ENCODE data around the gene RALGAPA1. TPM values are rescaled to one million over a fixed set of nuclear protein-coding genes. Genes with fewer than 3 reads are reported as not detected.

RALGAPA1 gene
- 20.6 and 40.0 TPM in 2 replicates for total RNA-seq

DNA sequence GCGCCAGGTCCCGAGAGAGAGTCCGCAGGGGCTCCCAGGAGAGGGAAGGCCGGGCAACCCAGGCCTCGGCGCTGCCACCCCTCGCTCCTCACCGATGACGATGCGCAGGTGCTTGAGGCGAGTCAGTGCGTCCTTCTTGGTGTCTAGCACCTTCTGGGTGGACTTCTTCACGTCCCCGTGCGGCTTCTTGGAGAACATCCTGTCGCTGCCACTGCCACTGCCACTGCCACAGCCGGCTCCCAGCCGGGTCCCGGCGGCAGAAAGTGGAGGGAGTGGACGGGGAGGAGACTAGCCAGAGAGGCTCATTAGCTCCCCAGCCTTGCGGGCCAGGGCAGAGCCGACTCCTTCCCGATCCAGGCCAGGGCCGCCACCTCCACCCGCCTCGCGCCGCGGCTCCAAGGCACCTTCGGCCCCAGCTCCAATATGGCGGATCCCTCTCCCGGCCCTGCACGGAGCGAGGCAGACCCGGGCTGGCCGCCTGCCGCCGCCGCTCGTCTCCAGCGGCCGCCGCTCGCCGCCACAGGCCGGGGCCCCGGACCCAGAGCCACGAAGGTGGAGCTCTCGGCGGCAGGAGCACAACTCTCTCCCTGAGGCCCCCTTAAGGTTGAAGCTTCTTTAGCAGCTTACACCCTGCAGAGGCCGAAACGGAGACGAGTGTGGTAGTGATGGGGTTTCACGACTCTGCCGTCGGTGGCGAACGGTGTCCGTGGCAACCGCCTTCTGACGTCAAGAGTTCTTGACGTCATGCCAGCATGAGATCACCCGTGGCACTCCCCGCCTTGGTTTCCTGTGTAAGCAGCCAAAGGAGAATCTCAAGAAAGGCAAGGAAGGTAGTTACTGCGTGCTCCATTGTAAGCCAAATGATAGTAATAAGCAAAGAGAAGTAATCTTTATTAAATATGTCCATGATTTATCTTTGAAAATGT lies at the start of gene RALGAPA1:
Gene RALGAPA1, minus strand, starts transcription at position 658 of the 926 bp plus-strand sequence. Its CDS starts 460 bp downstream, at position 198.

DNA sequence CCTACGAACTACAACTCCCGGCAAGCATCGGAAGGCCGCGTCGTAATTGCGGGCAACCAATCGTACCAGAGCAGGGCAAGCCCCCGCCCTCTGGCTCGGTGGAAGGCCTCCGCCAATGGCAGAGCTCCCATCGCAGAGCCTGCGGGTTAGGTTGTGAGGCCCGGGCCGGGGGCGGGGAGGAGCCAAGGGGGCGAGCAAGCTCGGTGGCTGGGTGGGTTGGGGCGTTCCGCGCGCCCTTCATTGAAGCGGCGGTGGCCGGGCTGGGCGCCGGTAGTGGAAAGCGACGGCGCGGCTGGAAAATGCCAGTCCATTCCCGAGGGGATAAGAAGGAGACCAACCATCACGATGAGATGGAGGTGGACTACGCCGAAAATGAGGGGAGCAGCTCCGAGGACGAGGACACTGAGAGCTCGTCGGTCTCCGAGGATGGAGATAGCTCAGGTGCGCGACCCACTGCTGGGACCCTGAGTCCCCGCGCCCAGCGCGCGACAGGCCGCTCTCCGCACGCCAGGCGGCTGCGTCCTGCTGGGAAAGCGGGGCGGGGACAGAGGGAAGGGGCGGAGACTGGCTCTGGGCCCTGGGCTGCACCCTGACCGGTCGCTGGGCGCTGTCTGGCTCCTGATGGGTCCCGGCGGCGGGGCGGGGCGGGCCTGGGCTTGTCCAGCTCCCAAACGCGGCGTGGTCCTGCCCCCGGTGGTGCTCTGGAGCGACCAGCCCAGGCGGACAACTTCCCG lies 17.3 kb upstream of the RALGAPA1 start, which contains the start of gene BRMS1L:
Gene BRMS1L, plus strand, starts transcription at position 121 of the 734 bp plus-strand sequence. Its CDS starts 179 bp downstream, at position 300.

DNA sequence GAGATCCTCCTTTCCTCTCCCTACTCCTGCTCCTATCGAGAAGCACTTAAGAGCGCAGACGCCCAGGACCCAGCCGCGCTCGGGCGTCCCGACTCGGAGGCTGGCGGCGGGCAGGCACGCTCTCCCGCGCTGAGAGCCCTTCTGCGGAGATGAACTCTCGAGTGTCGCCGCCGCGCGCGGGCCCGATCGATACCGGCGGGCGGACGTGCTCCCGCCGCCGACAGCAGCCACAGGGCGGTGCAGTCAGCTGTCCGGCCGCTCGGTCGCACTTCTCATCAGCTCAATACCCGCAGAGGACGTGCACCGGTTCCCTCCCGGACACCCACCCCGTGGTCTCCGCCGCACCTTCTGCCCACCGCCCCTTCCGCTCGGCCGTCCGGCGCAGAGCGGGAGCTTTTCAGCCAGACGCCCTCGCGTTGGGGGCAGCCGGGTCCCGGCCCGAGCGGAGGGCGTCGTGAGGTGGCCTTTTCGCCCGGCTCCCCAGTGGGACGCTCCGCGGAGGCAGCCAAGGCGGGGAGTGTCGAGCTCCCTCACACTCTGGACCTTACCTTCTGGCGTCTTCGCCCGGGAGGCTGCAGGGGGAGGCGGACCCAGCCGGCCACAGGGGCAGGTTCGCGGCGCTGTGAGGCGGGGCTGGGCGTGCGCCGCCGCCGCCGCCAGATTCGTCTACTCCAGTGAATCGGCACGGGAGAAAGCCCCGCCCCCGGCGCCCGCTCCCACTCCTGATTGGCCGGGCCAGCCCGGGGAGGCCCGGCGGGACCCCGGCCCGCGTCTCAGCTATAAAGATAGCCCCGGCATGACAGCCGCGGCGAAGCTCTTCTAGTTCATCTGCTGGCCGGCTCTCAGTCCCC lies 275.5 kb downstream of the RALGAPA1 start, which contains the start of gene INSM2:
Gene INSM2, plus strand, starts transcription at position 808 of the 851 bp plus-strand sequence. CDS start 89 bp downstream, outside the sequence.

Other genes starting within 250 kb of the RALGAPA1 start
- gene BRMS1L, start 17.0 kb upstream of the RALGAPA1 start, total RNA-seq, result 2.4 and 6.5 TPM in 2 replicates

Measured in bladder microvascular endothelial cell (primary cell).